LNCaP clone FGC (cell line): ENCODE results near the gene IDUA.

Experiments used
- DNase-seq: peaks from one replicate; pipeline ENCODE4 v3.0.0-alpha.2; 2011; ENCODE audit warnings: low read depth
- H3K4me3 ChIP-seq: 2 replicates; pipeline ENCODE4 v1.5.1; 2011; ENCODE audit warnings: mild to moderate bottlenecking, low read depth, low read length, control low read depth
- TF ChIP-seq, protein P1 (sequence below): IDR thresholded peaks from 2 replicates; pipeline ENCODE4 v1.5.1; 2012; ENCODE audit warnings: mild to moderate bottlenecking; ENCODE audit not compliant: control insufficient read depth, insufficient read depth; ENCODE audit errors: extremely low read depth

IDUA gene

DNA sequence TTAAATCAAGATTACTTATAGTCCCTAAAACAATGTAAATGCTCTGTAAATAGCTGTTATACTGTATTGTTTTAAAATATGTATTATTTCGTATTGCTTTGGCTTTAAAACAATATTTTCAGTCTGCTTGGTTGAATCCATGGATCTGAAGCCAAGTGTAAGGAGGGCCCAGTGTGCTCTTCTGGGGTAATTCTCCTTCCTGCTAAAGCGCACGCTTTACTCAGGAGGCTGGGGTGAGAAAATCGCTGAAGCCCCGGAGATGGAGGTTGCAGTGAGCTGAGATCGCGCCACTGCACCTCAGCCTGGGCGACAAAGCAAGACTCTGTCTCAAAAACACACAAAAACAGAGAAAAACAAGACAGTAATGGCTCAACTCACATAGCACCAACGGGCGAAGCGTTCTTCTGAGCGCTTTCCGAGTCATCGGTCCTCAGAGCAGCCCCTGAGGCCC lies 391 bp upstream of the IDUA start:
- no peak for DNase-seq
- peak overlapping the region; percentile 77 for H3K4me3 ChIP-seq
- TF ChIP-seq, protein P1, sequence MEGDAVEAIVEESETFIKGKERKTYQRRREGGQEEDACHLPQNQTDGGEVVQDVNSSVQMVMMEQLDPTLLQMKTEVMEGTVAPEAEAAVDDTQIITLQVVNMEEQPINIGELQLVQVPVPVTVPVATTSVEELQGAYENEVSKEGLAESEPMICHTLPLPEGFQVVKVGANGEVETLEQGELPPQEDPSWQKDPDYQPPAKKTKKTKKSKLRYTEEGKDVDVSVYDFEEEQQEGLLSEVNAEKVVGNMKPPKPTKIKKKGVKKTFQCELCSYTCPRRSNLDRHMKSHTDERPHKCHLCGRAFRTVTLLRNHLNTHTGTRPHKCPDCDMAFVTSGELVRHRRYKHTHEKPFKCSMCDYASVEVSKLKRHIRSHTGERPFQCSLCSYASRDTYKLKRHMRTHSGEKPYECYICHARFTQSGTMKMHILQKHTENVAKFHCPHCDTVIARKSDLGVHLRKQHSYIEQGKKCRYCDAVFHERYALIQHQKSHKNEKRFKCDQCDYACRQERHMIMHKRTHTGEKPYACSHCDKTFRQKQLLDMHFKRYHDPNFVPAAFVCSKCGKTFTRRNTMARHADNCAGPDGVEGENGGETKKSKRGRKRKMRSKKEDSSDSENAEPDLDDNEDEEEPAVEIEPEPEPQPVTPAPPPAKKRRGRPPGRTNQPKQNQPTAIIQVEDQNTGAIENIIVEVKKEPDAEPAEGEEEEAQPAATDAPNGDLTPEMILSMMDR, result no peak

DNA sequence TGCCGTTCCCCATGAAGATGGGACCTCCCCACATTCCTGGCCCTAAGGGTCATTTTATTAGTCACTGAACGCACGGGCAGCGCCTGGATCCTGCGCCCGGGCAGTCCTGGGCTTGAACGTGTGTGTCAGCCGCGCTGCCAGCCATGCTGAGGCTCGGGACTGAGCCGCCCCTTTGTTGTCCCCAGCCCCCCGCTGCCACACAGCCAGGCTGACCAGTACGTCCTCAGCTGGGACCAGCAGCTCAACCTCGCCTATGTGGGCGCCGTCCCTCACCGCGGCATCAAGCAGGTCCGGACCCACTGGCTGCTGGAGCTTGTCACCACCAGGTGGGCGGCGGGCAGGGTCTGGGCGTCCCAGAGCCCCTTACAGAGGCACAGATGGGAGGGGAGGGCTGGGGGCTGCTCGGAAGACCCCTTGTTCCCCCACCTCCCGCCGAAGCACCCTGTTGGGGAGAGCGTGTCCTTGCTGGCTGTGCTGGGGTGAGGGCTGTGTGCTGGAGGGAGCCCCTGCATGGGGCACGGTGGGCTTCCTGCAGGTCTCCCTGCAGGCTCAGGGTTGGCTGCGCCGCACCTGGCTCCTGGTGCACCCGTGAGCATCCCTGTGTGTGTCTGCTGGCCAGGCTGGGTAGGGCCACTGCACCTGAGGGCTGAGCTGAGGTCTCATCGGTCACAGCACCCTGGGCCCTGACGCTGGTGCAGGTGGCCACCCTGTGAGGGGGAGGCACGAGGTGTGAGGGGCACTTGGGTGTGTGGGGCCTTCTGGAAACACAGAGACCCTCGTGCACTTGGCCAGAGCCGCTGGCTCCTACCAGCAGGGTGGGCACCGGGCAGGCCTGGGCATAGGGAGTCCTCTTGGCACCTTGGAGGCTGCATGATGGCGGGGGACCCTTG lies 1.0 kb downstream of the IDUA start:
- DNase-seq, result no peak
- TF ChIP-seq, protein P1, result no peak

DNA sequence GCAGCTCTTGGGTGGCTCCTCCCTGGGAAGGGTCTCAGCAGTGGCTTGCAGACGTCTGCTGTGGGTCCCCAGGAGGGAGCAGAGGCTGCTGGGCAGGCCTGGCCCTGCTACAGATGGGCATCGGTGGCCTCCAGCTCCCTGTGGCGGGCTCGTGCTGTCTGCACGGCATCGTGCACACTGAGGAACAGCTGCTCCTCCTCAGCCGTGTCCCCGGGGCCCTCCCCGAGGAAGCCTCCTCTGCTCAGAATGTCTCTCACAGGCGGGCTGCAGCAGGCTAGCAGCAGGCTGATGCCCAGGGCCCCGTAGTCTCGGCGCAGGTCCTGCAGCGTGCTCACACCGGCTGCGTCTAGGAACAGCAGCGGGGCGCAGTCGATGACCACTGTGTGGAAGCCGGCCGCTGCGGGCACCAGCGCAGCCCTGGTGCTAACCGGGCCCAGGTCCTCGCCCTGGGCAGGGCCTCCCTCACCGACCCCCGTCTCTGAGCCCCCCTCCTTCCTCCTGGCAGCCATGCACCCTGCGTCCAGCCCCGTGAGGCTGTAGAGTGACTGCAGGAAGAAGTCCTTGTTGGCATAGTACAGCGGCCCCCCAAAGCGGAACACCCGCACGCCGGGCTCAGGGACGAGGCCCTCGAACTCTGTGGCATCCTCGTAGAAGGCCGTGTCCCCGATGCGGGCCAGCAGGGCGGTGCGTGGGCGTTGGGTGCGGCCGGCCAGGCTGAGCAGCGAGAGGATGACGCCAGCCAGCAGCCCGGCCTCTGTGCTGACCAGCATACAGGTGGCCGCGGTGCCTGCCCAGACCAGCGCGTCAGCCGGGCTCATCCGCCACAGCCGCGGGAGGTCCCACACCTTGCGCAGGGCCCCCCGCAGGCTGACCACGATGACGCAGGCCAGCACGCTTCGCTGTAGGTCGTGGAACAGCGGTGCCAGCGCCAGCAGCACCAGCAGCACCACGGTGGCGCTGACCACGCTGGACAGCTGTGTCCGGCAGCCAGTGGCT lies 2.2 kb downstream of the IDUA start:
- DNase-seq, result no peak
- TF ChIP-seq, protein P1, result no peak
- no peak overlapping the region for H3K4me3 ChIP-seq

More for the DNA sequence above, 1.0 kb downstream of the IDUA start:
- peak overlapping the region; percentile 77 for H3K4me3 ChIP-seq

DNA sequence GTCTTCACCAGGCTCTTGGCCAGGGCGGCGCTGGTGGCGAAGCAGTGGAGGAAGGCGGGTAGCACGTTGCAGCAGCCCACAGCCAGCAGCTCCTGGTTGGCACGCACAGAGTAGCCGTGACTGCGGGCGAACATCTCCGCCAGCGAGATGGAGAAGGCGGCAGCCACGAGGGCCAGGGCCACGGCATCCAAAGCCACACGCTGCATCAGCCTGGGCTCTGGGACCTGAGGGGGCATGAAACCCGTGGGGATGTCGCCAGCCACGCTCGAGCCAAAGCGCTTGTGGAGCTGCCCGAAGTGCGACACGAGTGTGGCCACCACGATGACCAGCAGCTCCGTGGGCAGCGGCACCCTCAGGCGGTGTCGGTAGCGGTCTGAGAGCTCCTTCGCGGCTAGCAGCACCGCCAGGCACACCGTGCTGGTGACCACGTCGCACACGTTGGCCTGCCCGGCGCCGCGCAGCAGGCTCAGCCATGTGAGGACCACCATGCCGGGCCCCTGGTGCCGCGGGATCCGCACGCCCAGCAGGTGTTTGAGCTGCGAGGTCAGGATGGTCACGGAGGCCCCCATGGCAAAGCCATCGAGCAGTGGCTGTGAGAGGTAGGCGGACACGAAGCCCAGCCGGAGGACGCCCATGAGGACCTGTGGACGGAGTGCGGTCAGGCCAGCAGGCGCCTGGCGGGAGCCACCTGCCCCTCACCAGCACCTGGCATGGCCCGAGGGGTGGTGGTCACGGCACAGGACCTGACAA lies 3.1 kb downstream of the IDUA start:
- DNase-seq, result no peak
- TF ChIP-seq, protein P1, result no peak
- no peak overlapping the region for H3K4me3 ChIP-seq

DNA sequence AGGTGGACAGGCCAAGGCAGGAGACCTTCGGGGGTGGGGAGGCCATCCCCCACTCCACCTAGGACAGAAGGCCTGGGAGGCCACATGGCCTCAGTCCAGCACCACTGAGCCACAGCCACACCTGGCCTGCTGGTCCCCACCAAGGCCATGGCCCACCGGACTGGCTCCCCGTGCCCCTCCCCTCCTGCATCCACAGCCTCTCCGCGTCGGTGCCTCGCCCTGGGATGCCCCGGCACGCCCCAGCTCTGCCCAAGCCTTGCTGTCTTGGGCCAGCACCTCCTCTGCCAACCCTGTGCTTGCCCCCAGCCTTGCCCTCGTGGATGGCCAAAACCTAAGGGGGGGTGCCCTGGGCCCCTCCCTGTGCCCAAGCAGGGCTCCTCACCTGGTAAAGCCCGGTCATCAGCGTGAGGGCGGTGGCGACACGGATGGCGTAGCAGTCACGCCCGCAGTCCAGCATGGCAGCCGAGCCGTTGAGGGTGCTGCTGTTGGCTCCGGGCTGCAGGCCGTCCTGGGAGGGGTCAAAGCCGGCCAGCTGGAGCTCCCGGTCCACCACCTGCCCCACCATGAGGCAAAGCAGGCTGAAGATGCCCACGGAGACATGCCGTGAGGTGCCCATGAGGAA lies 4.0 kb downstream of the IDUA start:
- H3K4me3 ChIP-seq, result no peak overlapping the region
- TF ChIP-seq, protein P1, result no peak
- DNase-seq, result no peak
